Ectodermal cell (in vitro differentiated cells): Measurements from ENCODE around the gene MGAT5.

Experiments used
- H3K27ac ChIP-seq: 2 replicates; pipeline ENCODE4 v1.7.0; 2013; ENCODE audit warnings: mild to moderate bottlenecking, low read depth, low read length; ENCODE audit not compliant: insufficient read depth, poor library complexity, severe bottlenecking
- H3K27me3 ChIP-seq: 2 replicates; pipeline ENCODE4 v1.7.0; 2013; ENCODE audit warnings: mild to moderate bottlenecking, low read length; ENCODE audit not compliant: insufficient read depth, control insufficient read depth, poor library complexity, severe bottlenecking
- H3K36me3 ChIP-seq: one replicate; pipeline ENCODE4 v1.7.0; 2013; ENCODE audit warnings: low read length; ENCODE audit not compliant: control insufficient read depth, insufficient read depth
- H3K4me1 ChIP-seq: one replicate; pipeline ENCODE4 v1.7.0; 2013; ENCODE audit warnings: low read length; ENCODE audit not compliant: control insufficient read depth, insufficient read depth
- H3K4me3 ChIP-seq: 2 replicates; pipeline ENCODE4 v1.7.0; 2013; ENCODE audit warnings: low read depth, low read length, control low read depth; ENCODE audit not compliant: insufficient read depth
- H3K9me3 ChIP-seq: 2 replicates; pipeline ENCODE4 v1.7.0; 2013; ENCODE audit warnings: mild to moderate bottlenecking, low read length, moderate library complexity; ENCODE audit not compliant: control insufficient read depth
- WGBS, 2 experiments: methylation state at CpG; one replicate each; pipeline ENCODE4 v1.1.7; 2013; ENCODE audit warnings: missing lambda C conversion rate in 2 of 2; 5-methylcytosine and 5-hydroxymethylcytosine counted together

MGAT5 gene

GRCh38 chr2:134381141-134381540, 127.3 kb downstream of the MGAT5 start:
- 93 to 95% methylated on average over 1 of the region's 1 CpG for WGBS, 2 experiments
- no peaks in the 10 kb centered on the region for H3K4me1 ChIP-seq
- no peaks in the 10 kb centered on the region for H3K27me3 ChIP-seq
- H3K27ac ChIP-seq = no peak overlapping the region
- H3K9me3 ChIP-seq = no peaks in the 10 kb centered on the region
- H3K36me3 ChIP-seq = no peaks in the 10 kb centered on the region
- H3K4me3 ChIP-seq = no peak overlapping the region

- no peak overlapping the region for H3K27ac ChIP-seq
- no peak overlapping the region for H3K4me3 ChIP-seq
- no peaks in the 10 kb centered on the region for H3K4me1 ChIP-seq
- H3K9me3 ChIP-seq = no peaks in the 10 kb centered on the region
- no peaks in the 10 kb centered on the region for H3K27me3 ChIP-seq
- 92 to 95% methylated on average over 2 to 4 of the region's 4 CpGs for WGBS, 2 experiments
- H3K36me3 ChIP-seq = no peaks in the 10 kb centered on the region
Measured at GRCh38 chr2:134384131-134384530, 130.3 kb downstream of the MGAT5 start.

GRCh38 chr2:134385195-134385594, 131.3 kb downstream of the MGAT5 start:
- Histone ChIP-seq H3K27me3 (no peaks in the 10 kb centered on the region), H3K4me3 (no peak overlapping the region), H3K27ac (no peak overlapping the region), H3K36me3 (no peaks in the 10 kb centered on the region), H3K9me3 (no peaks in the 10 kb centered on the region), H3K4me1 (no peaks in the 10 kb centered on the region)
- 91 to 99% methylated on average over 2 of the region's 2 CpGs for WGBS, 2 experiments

- Histone ChIP-seq H3K27ac (no peak overlapping the region), H3K9me3 (no peaks in the 10 kb centered on the region), H3K36me3 (no peaks in the 10 kb centered on the region), H3K4me1 (no peaks in the 10 kb centered on the region), H3K27me3 (no peaks in the 10 kb centered on the region), H3K4me3 (no peak overlapping the region)
- WGBS, 2 experiments = 100% methylated on average over 1 to 3 of the region's 3 CpGs
Measured at GRCh38 chr2:134386310-134386709, 132.4 kb downstream of the MGAT5 start.

GRCh38 chr2:134389381-134389780, 135.5 kb downstream of the MGAT5 start:
- Histone ChIP-seq H3K36me3 (no peaks in the 10 kb centered on the region), H3K9me3 (no peaks in the 10 kb centered on the region), H3K27me3 (no peaks in the 10 kb centered on the region), H3K4me3 (no peak overlapping the region), H3K27ac (no peak overlapping the region), H3K4me1 (no peaks in the 10 kb centered on the region)
- WGBS, 2 experiments = 97 to 100% methylated on average over 1 of the region's 1 CpG

- no peak overlapping the region for H3K27ac ChIP-seq
- no peaks in the 10 kb centered on the region for H3K9me3 ChIP-seq
- 92 to 93% methylated on average over 2 of the region's 2 CpGs for WGBS, 2 experiments
- no peaks in the 10 kb centered on the region for H3K36me3 ChIP-seq
- no peaks in the 10 kb centered on the region for H3K27me3 ChIP-seq
- no peaks in the 10 kb centered on the region for H3K4me1 ChIP-seq
- H3K4me3 ChIP-seq = no peak overlapping the region
Measured at GRCh38 chr2:134391751-134392160, 137.9 kb downstream of the MGAT5 start.

- Histone ChIP-seq H3K4me3 (no peak overlapping the region), H3K27ac (no peak overlapping the region), H3K27me3 (no peaks in the 10 kb centered on the region), H3K9me3 (no peaks in the 10 kb centered on the region), H3K36me3 (no peaks in the 10 kb centered on the region), H3K4me1 (no peaks in the 10 kb centered on the region)
- 91 to 92% methylated on average over 7 of the region's 7 CpGs for WGBS, 2 experiments
Measured at GRCh38 chr2:134392442-134393074, 138.7 kb downstream of the MGAT5 start.

- no peak overlapping the region for H3K27ac ChIP-seq
- H3K9me3 ChIP-seq = no peaks in the 10 kb centered on the region
- H3K36me3 ChIP-seq = no peaks in the 10 kb centered on the region
- WGBS, 2 experiments = 86 to 98% methylated on average over 3 of the region's 3 CpGs
- no peaks in the 10 kb centered on the region for H3K4me1 ChIP-seq
- H3K27me3 ChIP-seq = no peaks in the 10 kb centered on the region
- no peak overlapping the region for H3K4me3 ChIP-seq
Measured at GRCh38 chr2:134393075-134393461, 139.2 kb downstream of the MGAT5 start.

- WGBS, 2 experiments = 90 to 92% methylated on average over 1 of the region's 1 CpG
- H3K4me3 ChIP-seq = no peak overlapping the region
- no peaks in the 10 kb centered on the region for H3K9me3 ChIP-seq
- no peaks in the 10 kb centered on the region for H3K27me3 ChIP-seq
- no peak overlapping the region for H3K27ac ChIP-seq
- H3K36me3 ChIP-seq = no peaks in the 10 kb centered on the region
- no peaks in the 10 kb centered on the region for H3K4me1 ChIP-seq
Measured at GRCh38 chr2:134395779-134396178, 141.9 kb downstream of the MGAT5 start.

- WGBS, 2 experiments = 84 to 88% methylated on average over 6 of the region's 6 CpGs
- Histone ChIP-seq H3K27me3 (no peaks in the 10 kb centered on the region), H3K36me3 (no peaks in the 10 kb centered on the region), H3K4me1 (no peaks in the 10 kb centered on the region), H3K27ac (no peak overlapping the region), H3K4me3 (no peak overlapping the region), H3K9me3 (no peaks in the 10 kb centered on the region)
Measured at GRCh38 chr2:134396493-134396892, 142.6 kb downstream of the MGAT5 start.
